Medulla oblongata (tissue), 1 donor: Measurements from ENCODE around the gene PRPF39.

Source experiments
- DNase-seq: peaks from one replicate; pipeline ENCODE4 v3.0.0-alpha.2; 2015; ENCODE audit errors: extremely low spot score

Gene PRPF39

GRCh38 chr14:45082420-45082819, 1.5 kb upstream of the PRPF39 start:
- DNase-seq = no peak

GRCh38 chr14:45083617-45083975, 320 bp upstream of the PRPF39 start:
- no peak for DNase-seq

- DNase-seq = peak; percentile 9
These were observed 1.0 kb downstream of the PRPF39 start for GRCh38 chr14:45084946-45085346.

- DNase-seq = no peak
These were observed 5.9 kb downstream of the PRPF39 start for GRCh38 chr14:45089813-45090212.

- DNase-seq = no peak
These were observed 7.8 kb downstream of the PRPF39 start for GRCh38 chr14:45091710-45092109.

GRCh38 chr14:45094275-45094674, 10.4 kb downstream of the PRPF39 start:
- DNase-seq = no peak

- DNase-seq = no peak
These were observed 11.2 kb downstream of the PRPF39 start for GRCh38 chr14:45095143-45095542.

- DNase-seq = no peak
These were observed 12.3 kb downstream of the PRPF39 start for GRCh38 chr14:45096218-45096617.

GRCh38 chr14:45103806-45104205, 19.9 kb downstream of the PRPF39 start:
- no peak for DNase-seq

GRCh38 chr14:45104561-45104960, 20.6 kb downstream of the PRPF39 start:
- no peak for DNase-seq

GRCh38 chr14:45112896-45113781, 29.2 kb downstream of the PRPF39 start:
- DNase-seq = no peak

GRCh38 chr14:45114327-45114726, 30.4 kb downstream of the PRPF39 start:
- DNase-seq = no peak

- no peak for DNase-seq
These were observed 34.7 kb downstream of the PRPF39 start for GRCh38 chr14:45118594-45118993.

- no peak for DNase-seq
These were observed 36.2 kb downstream of the PRPF39 start for GRCh38 chr14:45120096-45120495.

GRCh38 chr14:45123271-45123670, 39.4 kb downstream of the PRPF39 start:
- DNase-seq = no peak

- no peak for DNase-seq
These were observed 41.8 kb downstream of the PRPF39 start for GRCh38 chr14:45125754-45126153.

- no peak for DNase-seq
These were observed 45.2 kb downstream of the PRPF39 start for GRCh38 chr14:45128963-45129629.

- peak; percentile 9 for DNase-seq
These were observed 49.8 kb downstream of the PRPF39 start for GRCh38 chr14:45133683-45134050.

GRCh38 chr14:45134051-45134958, 50.4 kb downstream of the PRPF39 start, which contains the start of gene FKBP3:
FKBP3 (minus strand) TSS chr14:45134481; CDS start chr14:45134456, 25 bp downstream.
- DNase-seq = peak; percentile 100

GRCh38 chr14:45135156-45135555, 51.2 kb downstream of the PRPF39 start:
- DNase-seq = no peak

GRCh38 chr14:45135659-45136395, 51.9 kb downstream of the PRPF39 start, which contains the start of gene FANCM:
FANCM (plus strand) TSS chr14:45135930; CDS start chr14:45136032, 102 bp downstream.
- peak; percentile 98 for DNase-seq
